GM12878 (cell line): ENCODE measurements around the gene HLTF.

Source experiments
- CTCF ChIP-seq, 3 experiments: IDR thresholded peaks in 2 of 3; conservative IDR thresholded peaks in 1 of 3; 2 replicates each; pipeline ENCODE4 v1.5.1; 2011; ENCODE audit warnings: low read depth in 3 of 3, low read length in 3 of 3, mild to moderate bottlenecking in 3 of 3, control low read depth in 2 of 3, moderate library complexity in 2 of 3, inconsistent platforms in 1 of 3, mixed read lengths in 1 of 3; ENCODE audit not compliant: control insufficient read depth in 2 of 3, insufficient read depth in 1 of 3; ENCODE audit errors: extremely low read depth in 1 of 3
- KDM1A ChIP-seq: fragments of 200-600 bp; sonication (generic); IDR thresholded peaks from 2 replicates; pipeline ENCODE4 v1.6.1; 2016; ENCODE audit warnings: borderline replicate concordance
- POLR2AphosphoS2 ChIP-seq: IDR thresholded peaks from 2 replicates; pipeline ENCODE4 v1.6.1; 2011; ENCODE audit warnings: low read depth, mild to moderate bottlenecking, low read length, improper control_type of control experiment, moderate library complexity
- POLR2AphosphoS5 ChIP-seq: IDR thresholded peaks from 2 replicates; pipeline ENCODE4 v1.6.1; 2011; ENCODE audit warnings: mild to moderate bottlenecking, low read length, inconsistent platforms
- RFX5 ChIP-seq: IDR thresholded peaks from 2 replicates; pipeline ENCODE4 v1.6.1; 2011; ENCODE audit warnings: low read depth, low read length, improper control_type of control experiment
- SMC3 ChIP-seq: IDR thresholded peaks from 2 replicates; pipeline ENCODE4 v1.6.1; 2011; ENCODE audit warnings: low read length, improper control_type of control experiment, borderline replicate concordance
- ZSCAN29 ChIP-seq: fragments of 450-650 bp; IDR thresholded peaks from 2 replicates; pipeline ENCODE4 v1.6.1; 2017; ENCODE audit warnings: mild to moderate bottlenecking, moderate library complexity

GRCh38 chr3:149086232-149086988 is at the start of gene HLTF:
- no peak for TF ChIP-seq RFX5
- no peak for TF ChIP-seq CTCF (IDR thresholded peaks at IDR 0.05 in 2 of 3, conservative IDR thresholded peaks at IDR 0.05 in 1 of 3; ENCODE audit: control insufficient read depth in 2 of 3, extremely low read depth in 1 of 3, insufficient read depth in 1 of 3, low read depth in 3 of 3, low read length in 3 of 3)
- TF ChIP-seq ZSCAN29: no peak
- TF ChIP-seq KDM1A: no peak
- no peak for TF ChIP-seq POLR2AphosphoS2
- TF ChIP-seq POLR2AphosphoS5: peak; percentile 69; the same call in 1 of the 2 replicates
- no peak for TF ChIP-seq SMC3
